Naive thymus-derived CD8-positive, alpha-beta T cell (primary cell): Measurements from ENCODE around the gene SYT13. TPM values are rescaled to one million over a fixed set of nuclear protein-coding genes. Genes with fewer than 3 reads are reported as not detected.
"Not testable (repeated sequence)": the region's sequence is repeated elsewhere in the genome, so short reads cannot be mapped to it uniquely, and the experiment has no call there.

Experiments used
- ATAC-seq, 2 donors: fragments of 150-1000 bp; cut with Tn5 transposase in 1 of 2; sonication (Bioruptor Pico), chemical (Tn5 transposase) in 1 of 2; 1 replicate in 1 of 2; 2 replicates in 1 of 2; pipeline ENCODE4 v1.10.0; 2021; ENCODE audit warnings: mild to moderate bottlenecking in 2 of 2, moderate library complexity in 2 of 2
- POLR2A ChIA-PET: fragments of 350-600 bp; sonication (Branson Sonifier 250); formaldehyde crosslinking; loops from one replicate; lab custom pipeline; 2021; ENCODE audit warnings: antibody characterized with exemption; lab: Charles Lee
- DNase-seq, 10 donors: peaks; one replicate each; pipeline versions ENCODE4 v3.0.0 to v3.0.0-alpha.2; 2020 to 2022
- H3K27ac Mint-ChIP-seq, 10 donors: one replicate each; pipeline ENCODE4 v1.8.0; 2020 to 2022; ENCODE audit warnings: mild to moderate bottlenecking in 10 of 10, mixed read lengths in 10 of 10, moderate library complexity in 4 of 10, inconsistent platforms in 1 of 10
- H3K27me3 Mint-ChIP-seq, 5 donors: one replicate each; pipeline ENCODE4 v1.8.0; 2021 to 2022; ENCODE audit warnings: mixed read lengths in 5 of 5
- H3K36me3 Mint-ChIP-seq, 3 donors: one replicate each; pipeline ENCODE4 v1.8.0; 2020 to 2022; ENCODE audit warnings: mixed read lengths in 3 of 3, mild to moderate bottlenecking in 2 of 3, inconsistent platforms in 1 of 3
- H3K4me1 Mint-ChIP-seq, 4 donors: one replicate each; pipeline ENCODE4 v1.8.0; 2021 to 2022; ENCODE audit warnings: mixed read lengths in 4 of 4
- H3K4me3 Mint-ChIP-seq, 10 donors: one replicate each; pipeline ENCODE4 v1.8.0; 2020 to 2022; ENCODE audit warnings: mild to moderate bottlenecking in 10 of 10, mixed read lengths in 10 of 10, moderate library complexity in 6 of 10, inconsistent platforms in 1 of 10
- H3K9me3 Mint-ChIP-seq, 9 donors: one replicate each; pipeline ENCODE4 v1.8.0; 2020 to 2022; ENCODE audit warnings: mixed read lengths in 9 of 9, mild to moderate bottlenecking in 3 of 9, inconsistent platforms in 1 of 9, moderate library complexity in 1 of 9
- polyA plus RNA-seq, 3 donors: library from polyadenylated mRNA; unstranded; fragments of 300-500 nt; fragmentation: Illumina TruSeq; gene quantifications; one replicate each; pipeline ENCODE4 v1.2.3, GENCODE V29; 2021
- total RNA-seq, 8 experiments: library from RNA in 2 of 8; stranded (reverse) in 2 of 8; gene quantifications; one replicate each; pipeline ENCODE4 v1.2.3 and lab custom pipeline; 2021 to 2026

SYT13 gene
- total and polyA plus RNA-seq, 5 experiments from 2014 or later, result not detected

- not testable (repeated sequence) for H3K27ac Mint-ChIP-seq
These were observed 36.8 kb downstream of the SYT13 start for GRCh38 chr11:45249372-45249771.

GRCh38 chr11:45248501-45249011 is 37.6 kb downstream of the SYT13 start:
- H3K4me3 Mint-ChIP-seq, result no peak overlapping the region
- H3K27ac Mint-ChIP-seq, result no peak overlapping the region
- H3K9me3 Mint-ChIP-seq, result no peaks in the 10 kb centered on the region
- DNase-seq (no peak), ATAC-seq (no peak)
- H3K4me1 Mint-ChIP-seq, result peaks cover 0 to 3% (median 0%) of the 10 kb centered on the region in 4 donors
- no peaks in the 10 kb centered on the region for H3K36me3 Mint-ChIP-seq
- POLR2A ChIA-PET, result no interaction called here
- peaks cover 9 to 46% (median 14%) of the 10 kb centered on the region in 5 donors for H3K27me3 Mint-ChIP-seq

More at GRCh38 chr11:45249372-45249771, 36.8 kb downstream of the SYT13 start:
- H3K4me3 Mint-ChIP-seq, ATAC-seq, H3K4me1 Mint-ChIP-seq, H3K9me3 Mint-ChIP-seq, POLR2A ChIA-PET, H3K36me3 Mint-ChIP-seq, DNase-seq: not testable (repeated sequence)
- H3K27me3 Mint-ChIP-seq, result peaks cover 9 to 46% (median 14%) of the 10 kb centered on the region in 5 donors

GRCh38 chr11:45247433-45247832 is 38.7 kb downstream of the SYT13 start:
- H3K9me3 Mint-ChIP-seq, result no peaks in the 10 kb centered on the region
- peaks cover 0 to 3% (median 0%) of the 10 kb centered on the region in 4 donors for H3K4me1 Mint-ChIP-seq
- ATAC-seq (no peak), DNase-seq (no peak)
- no peaks in the 10 kb centered on the region for H3K36me3 Mint-ChIP-seq
- H3K27ac Mint-ChIP-seq, result no peak overlapping the region
- H3K27me3 Mint-ChIP-seq, result peaks cover 8 to 46% (median 11%) of the 10 kb centered on the region in 5 donors
- POLR2A ChIA-PET, result no interaction called here
- H3K4me3 Mint-ChIP-seq, result no peak overlapping the region

GRCh38 chr11:45246241-45246640 is 39.9 kb downstream of the SYT13 start:
- Mint-ChIP-seq H3K9me3 (no peaks in the 10 kb centered on the region), H3K4me3 (no peak overlapping the region), H3K4me1 (peaks cover 0 to 3% (median 0%) of the 10 kb centered on the region in 4 donors), H3K27ac (no peak overlapping the region), H3K27me3 (peaks cover 8 to 38% (median 11%) of the 10 kb centered on the region in 5 donors), H3K36me3 (no peaks in the 10 kb centered on the region)
- ATAC-seq, result no peak
- POLR2A ChIA-PET, result no interaction called here
- no peak for DNase-seq

- no peaks in the 10 kb centered on the region for H3K9me3 Mint-ChIP-seq
- ATAC-seq (no peak), DNase-seq (no peak)
- H3K27ac Mint-ChIP-seq, result peak overlapping the region in 1 of 10 donors; percentile 7
- no peak overlapping the region for H3K4me3 Mint-ChIP-seq
- no peaks in the 10 kb centered on the region for H3K36me3 Mint-ChIP-seq
- POLR2A ChIA-PET, result no interaction called here
- H3K27me3 Mint-ChIP-seq, result peaks cover 4 to 32% (median 11%) of the 10 kb centered on the region in 5 donors
- peaks cover 0 to 3% (median 0%) of the 10 kb centered on the region in 4 donors for H3K4me1 Mint-ChIP-seq
These were observed 40.7 kb downstream of the SYT13 start for GRCh38 chr11:45245218-45246045.

GRCh38 chr11:45243967-45244366 is 42.2 kb downstream of the SYT13 start:
- no peak overlapping the region for H3K4me3 Mint-ChIP-seq
- peaks cover 0 to 27% (median 9%) of the 10 kb centered on the region in 5 donors for H3K27me3 Mint-ChIP-seq
- peaks cover 0 to 11% (median 3%) of the 10 kb centered on the region in 9 donors for H3K9me3 Mint-ChIP-seq
- DNase-seq (no peak), ATAC-seq (no peak)
- no peak overlapping the region for H3K27ac Mint-ChIP-seq
- POLR2A ChIA-PET, result no interaction called here
- H3K4me1 Mint-ChIP-seq, result peaks cover 0 to 3% (median 0%) of the 10 kb centered on the region in 4 donors
- H3K36me3 Mint-ChIP-seq, result peaks cover 0 to 7% (median 0%) of the 10 kb centered on the region in 3 donors

- Mint-ChIP-seq H3K4me1 (peaks cover 0 to 3% (median 0%) of the 10 kb centered on the region in 4 donors), H3K36me3 (peaks cover 0 to 7% (median 0%) of the 10 kb centered on the region in 3 donors), H3K27me3 (peaks cover 15 to 28% (median 19%) of the 10 kb centered on the region in 5 donors), H3K4me3 (no peak overlapping the region), H3K27ac (no peak overlapping the region), H3K9me3 (peaks cover 0 to 12% (median 3%) of the 10 kb centered on the region in 9 donors)
- DNase-seq (no peak), ATAC-seq (no peak)
- POLR2A ChIA-PET, result interaction anchor here (0.7 kb wide), 1 partner anchor 98 kb away, joined by 4 read pairs; no protein-coding TSS in a partner anchor
These were observed 46.4 kb downstream of the SYT13 start for GRCh38 chr11:45239733-45240132.

GRCh38 chr11:45238724-45239123 is 47.4 kb downstream of the SYT13 start:
- no peak overlapping the region for H3K4me3 Mint-ChIP-seq
- POLR2A ChIA-PET, result no interaction called here
- H3K9me3 Mint-ChIP-seq, result peaks cover 0 to 12% (median 3%) of the 10 kb centered on the region in 9 donors
- H3K4me1 Mint-ChIP-seq, result peaks cover 0 to 3% (median 0%) of the 10 kb centered on the region in 4 donors
- ATAC-seq (no peak), DNase-seq (no peak)
- no peak overlapping the region for H3K27ac Mint-ChIP-seq
- H3K27me3 Mint-ChIP-seq, result peaks cover 15 to 28% (median 19%) of the 10 kb centered on the region in 5 donors
- peaks cover 0 to 7% (median 0%) of the 10 kb centered on the region in 3 donors for H3K36me3 Mint-ChIP-seq

GRCh38 chr11:45237711-45238315 is 48.3 kb downstream of the SYT13 start:
- DNase-seq (no peak), ATAC-seq (no peak)
- peaks cover 0 to 12% (median 3%) of the 10 kb centered on the region in 9 donors for H3K9me3 Mint-ChIP-seq
- peaks cover 15 to 28% (median 19%) of the 10 kb centered on the region in 5 donors for H3K27me3 Mint-ChIP-seq
- H3K36me3 Mint-ChIP-seq, result peaks cover 0 to 7% (median 0%) of the 10 kb centered on the region in 3 donors
- H3K4me3 Mint-ChIP-seq, result no peak overlapping the region
- H3K4me1 Mint-ChIP-seq, result peaks cover 0 to 3% (median 1%) of the 10 kb centered on the region in 4 donors
- POLR2A ChIA-PET, result no interaction called here
- no peak overlapping the region for H3K27ac Mint-ChIP-seq

- H3K9me3 Mint-ChIP-seq, result peaks cover 0 to 6% (median under 1%) of the 10 kb centered on the region in 9 donors
- peaks cover 0 to 2% (median 2%) of the 10 kb centered on the region in 3 donors for H3K36me3 Mint-ChIP-seq
- DNase-seq (no peak), ATAC-seq (no peak)
- peaks cover 11 to 25% (median 16%) of the 10 kb centered on the region in 5 donors for H3K27me3 Mint-ChIP-seq
- no peak overlapping the region for H3K4me3 Mint-ChIP-seq
- H3K27ac Mint-ChIP-seq, result no peak overlapping the region
- peaks cover 0 to 4% (median 1%) of the 10 kb centered on the region in 4 donors for H3K4me1 Mint-ChIP-seq
- POLR2A ChIA-PET, result no interaction called here
These were observed 51.7 kb downstream of the SYT13 start for GRCh38 chr11:45234306-45235006.

GRCh38 chr11:45233804-45234170 is 52.4 kb downstream of the SYT13 start:
- Mint-ChIP-seq H3K36me3 (peaks cover 0 to 3% (median 0%) of the 10 kb centered on the region in 3 donors), H3K27ac (no peak overlapping the region), H3K4me3 (no peak overlapping the region), H3K27me3 (peaks cover 10 to 25% (median 12%) of the 10 kb centered on the region in 5 donors), H3K4me1 (peaks cover 0 to 4% (median 1%) of the 10 kb centered on the region in 4 donors), H3K9me3 (peaks cover 0 to 2% (median 0%) of the 10 kb centered on the region in 9 donors)
- POLR2A ChIA-PET, result no interaction called here
- DNase-seq, result no peak
- no peak for ATAC-seq

- Mint-ChIP-seq H3K36me3 (peaks cover 0 to 5% (median 0%) of the 10 kb centered on the region in 3 donors), H3K27me3 (peaks cover 9 to 24% (median 12%) of the 10 kb centered on the region in 5 donors), H3K4me3 (no peak overlapping the region), H3K27ac (no peak overlapping the region), H3K4me1 (peaks cover 0 to 4% (median 1%) of the 10 kb centered on the region in 4 donors), H3K9me3 (no peaks in the 10 kb centered on the region)
- ATAC-seq (peak; percentile 50 to 56), DNase-seq (peak in 8 of 10 donors; percentile 22 to 53 (median 35))
- POLR2A ChIA-PET, result no interaction called here
These were observed 52.9 kb downstream of the SYT13 start for GRCh38 chr11:45233121-45233803.
